ENCODE data around the gene SPRYD7. TPM values are rescaled to one million over a fixed set of nuclear protein-coding genes. Genes with fewer than 3 reads are reported as not detected.

The SPRYD7 gene, protein sequence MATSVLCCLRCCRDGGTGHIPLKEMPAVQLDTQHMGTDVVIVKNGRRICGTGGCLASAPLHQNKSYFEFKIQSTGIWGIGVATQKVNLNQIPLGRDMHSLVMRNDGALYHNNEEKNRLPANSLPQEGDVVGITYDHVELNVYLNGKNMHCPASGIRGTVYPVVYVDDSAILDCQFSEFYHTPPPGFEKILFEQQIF
- total RNA-seq (2016; rRNA removed; fragmentation: Illumina TruSeq; extraction: Trizol) (5.9 and 6.8 TPM in 2 replicates), polyA plus RNA-seq (2011; rRNA removed) (2.2 and 2.7 TPM in 2 replicates), polyA minus RNA-seq (2011; rRNA and poly(A)+ RNA removed; ENCODE audit: low replicate concordance) (0.80 and 0.82 TPM in 2 replicates), Bru-seq, nascent RNA (percentile 55 among the genes with signal in this experiment), BruChase-seq, experiment 1, labeled RNA remaining after a 6-hour chase (percentile 61 among the genes with signal in this experiment), BruChase-seq, experiment 2, labeled RNA remaining after a 2-hour chase (percentile 54 among the genes with signal in this experiment)
- 0.97 and 1.0 TPM in 2 replicates for total RNA-seq (2016; cell fraction: cytosol; rRNA removed; fragmentation: Illumina TruSeq; extraction: Trizol; ENCODE audit: low read depth)
- 5.3 and 8.0 TPM in 2 replicates for total RNA-seq (2016; cell fraction: insoluble cytoplasmic fraction; rRNA removed; fragmentation: Illumina TruSeq; extraction: Trizol)
- total RNA-seq (2016; cell fraction: membrane; rRNA removed; fragmentation: Illumina TruSeq; extraction: Trizol): 2.8 TPM in 2 replicates
- total RNA-seq (2016; cell fraction: nucleus; rRNA removed; fragmentation: Illumina TruSeq; extraction: Trizol): 2.6 and 3.9 TPM in 2 replicates
- polyA plus RNA-seq (2011; cell fraction: cytosol; rRNA removed): 1.2 and 1.7 TPM in 2 replicates
- 1.6 TPM in 2 replicates for polyA plus RNA-seq (2011; cell fraction: nucleus; rRNA removed)
- 4.8 and 6.4 TPM in 2 replicates for polyA plus RNA-seq (2012)
- polyA plus RNA-seq (2016; cell fraction: cytosol; fragmentation: Illumina TruSeq; extraction: Trizol; ENCODE audit: low read depth): 0.95 and 1.1 TPM in 2 replicates
- 11.8 and 13.0 TPM in 2 replicates for polyA plus RNA-seq (2016; cell fraction: insoluble cytoplasmic fraction; fragmentation: Illumina TruSeq; extraction: Trizol; ENCODE audit: low read depth)
- polyA plus RNA-seq (2016; cell fraction: membrane; fragmentation: Illumina TruSeq; extraction: Trizol; ENCODE audit: low read depth): 2.9 and 3.0 TPM in 2 replicates
- polyA plus RNA-seq (2016; cell fraction: nucleus; fragmentation: Illumina TruSeq; extraction: Trizol; ENCODE audit: insufficient read depth, low read depth): 6.9 and 7.1 TPM in 2 replicates
- 1.5 and 1.9 TPM in 2 replicates for polyA minus RNA-seq (2011; cell fraction: cytosol; rRNA and poly(A)+ RNA removed)
- 2.7 and 3.2 TPM in 2 replicates for polyA minus RNA-seq (2011; cell fraction: nucleus; rRNA and poly(A)+ RNA removed)
- long read RNA-seq, experiment 1, transcript SPRYD7-201 (5 exons, 3,053 nt): major isoform, 21 of 25 reads
- long read RNA-seq, experiment 1, partial matches to known transcripts: 0 of 25 reads
- long read RNA-seq, experiment 1, other reads (novel, unspliced or antisense): 1 of 25 reads
- long read RNA-seq, experiment 2, partial matches to known transcripts: 0 of 13 reads
- long read RNA-seq, experiment 2, other reads (novel, unspliced or antisense): 9 of 13 reads

GRCh38 chr13:49936075-49936967 lies at the start of gene SPRYD7:
Gene SPRYD7, minus strand, starts transcription at chr13:49936340. Its CDS starts 105 bp downstream, at chr13:49936235.
- Histone ChIP-seq H3K27me3 (ENCODE audit: control insufficient read depth in 1 of 2, insufficient read depth in 2 of 2, low read length in 2 of 2) (no peaks in the 10 kb centered on the region; a peak in 1 of 5 replicates), H3K9ac (ENCODE audit: insufficient read depth, low read depth, low read length) (peak within 1 kb of the TSS; percentile 75), H3K27ac (ENCODE audit: extremely low read length, insufficient read depth, low read length) (peak within 1 kb of the TSS; percentile 74), H3K4me3 (replicated peaks in 1 of 3; ENCODE audit: insufficient read depth in 1 of 3, low read depth in 2 of 3, low read length in 3 of 3) (peak within 1 kb of the TSS; percentile 81 to 94 (median 88)), H4K20me1 (ENCODE audit: insufficient read depth, low read length) (no peaks in the 10 kb centered on the region), H3K9me3 (ENCODE audit: low read length) (no peaks in the 10 kb centered on the region), H2AFZ (ENCODE audit: low read length) (peak within 1 kb of the TSS; percentile 18), H3K4me2 (ENCODE audit: low read depth, low read length) (peak within 1 kb of the TSS; percentile 95), H3K79me2 (ENCODE audit: insufficient read depth, low read length) (peaks cover 7% of the 10 kb centered on the region), H3K36me3 (replicated peaks in 1 of 2; ENCODE audit: control insufficient read depth in 1 of 2, insufficient read depth in 2 of 2, low read length in 2 of 2) (no peaks in the 10 kb centered on the region), H3K4me1 (ENCODE audit: insufficient read depth, low read length) (peaks cover 41% of the 10 kb centered on the region)
- in situ Hi-C loops (cut with HindIII; ENCODE audit: extremely low pct_ligation_motif_present, low pct_unique_long_range_greater_than_20kb): no loop called here
- WGBS (ENCODE audit: low lambda C conversion rate): 2% methylated on average over 22 of the region's 71 CpGs
- TSS peak; percentile 58 for BruUV-seq (replicated peaks)
- ATAC-seq (peak; percentile 98), DNase-seq (ENCODE audit: low spot score) (peak; percentile 95), FAIRE-seq (peak; percentile 12)
- CTCF ChIA-PET (ENCODE audit: low intra/inter-chr PET ratio, low total read pairs): interaction anchor here (0.9 kb wide), 1 partner anchor 287 kb away, joined by 4 read pairs; no protein-coding TSS in a partner anchor
- intact Hi-C loops (cut with micrococcal nuclease; ENCODE audit: unreplicated experiment): loop anchor here (1.0 to 5.0 kb wide), 3 partner anchors 78 to 188 kb away; partner anchors contain the start of gene KPNA3
- POLR2A ChIA-PET: interaction anchor here (0.7 to 1.5 kb wide), 9 partner anchors 16 to 1517 kb away, joined by 3 to 14 read pairs (median 4); partner anchors contain the start of genes EBPL, INTS6, KPNA3 and TRIM13
- TF ChIP-seq ZFX (CRISPR knock-in tag; IDR thresholded peaks at IDR 0.05; ENCODE audit: low read depth): peak; percentile 91
- TF ChIP-seq TSC22D2 (CRISPR knock-in tag; IDR thresholded peaks at IDR 0.05; ENCODE audit: borderline replicate concordance): no peak
- 0 out of 4 replicates have a peak, but pooled peaks of 1 of the 2 experiments have one; percentile 2 for TF ChIP-seq MAFK (conservative IDR thresholded peaks at IDR 0.05 in 1 of 2, IDR thresholded peaks at IDR 0.05 in 1 of 2; ENCODE audit: low read length in 2 of 2)
- TF ChIP-seq, protein P1, sequence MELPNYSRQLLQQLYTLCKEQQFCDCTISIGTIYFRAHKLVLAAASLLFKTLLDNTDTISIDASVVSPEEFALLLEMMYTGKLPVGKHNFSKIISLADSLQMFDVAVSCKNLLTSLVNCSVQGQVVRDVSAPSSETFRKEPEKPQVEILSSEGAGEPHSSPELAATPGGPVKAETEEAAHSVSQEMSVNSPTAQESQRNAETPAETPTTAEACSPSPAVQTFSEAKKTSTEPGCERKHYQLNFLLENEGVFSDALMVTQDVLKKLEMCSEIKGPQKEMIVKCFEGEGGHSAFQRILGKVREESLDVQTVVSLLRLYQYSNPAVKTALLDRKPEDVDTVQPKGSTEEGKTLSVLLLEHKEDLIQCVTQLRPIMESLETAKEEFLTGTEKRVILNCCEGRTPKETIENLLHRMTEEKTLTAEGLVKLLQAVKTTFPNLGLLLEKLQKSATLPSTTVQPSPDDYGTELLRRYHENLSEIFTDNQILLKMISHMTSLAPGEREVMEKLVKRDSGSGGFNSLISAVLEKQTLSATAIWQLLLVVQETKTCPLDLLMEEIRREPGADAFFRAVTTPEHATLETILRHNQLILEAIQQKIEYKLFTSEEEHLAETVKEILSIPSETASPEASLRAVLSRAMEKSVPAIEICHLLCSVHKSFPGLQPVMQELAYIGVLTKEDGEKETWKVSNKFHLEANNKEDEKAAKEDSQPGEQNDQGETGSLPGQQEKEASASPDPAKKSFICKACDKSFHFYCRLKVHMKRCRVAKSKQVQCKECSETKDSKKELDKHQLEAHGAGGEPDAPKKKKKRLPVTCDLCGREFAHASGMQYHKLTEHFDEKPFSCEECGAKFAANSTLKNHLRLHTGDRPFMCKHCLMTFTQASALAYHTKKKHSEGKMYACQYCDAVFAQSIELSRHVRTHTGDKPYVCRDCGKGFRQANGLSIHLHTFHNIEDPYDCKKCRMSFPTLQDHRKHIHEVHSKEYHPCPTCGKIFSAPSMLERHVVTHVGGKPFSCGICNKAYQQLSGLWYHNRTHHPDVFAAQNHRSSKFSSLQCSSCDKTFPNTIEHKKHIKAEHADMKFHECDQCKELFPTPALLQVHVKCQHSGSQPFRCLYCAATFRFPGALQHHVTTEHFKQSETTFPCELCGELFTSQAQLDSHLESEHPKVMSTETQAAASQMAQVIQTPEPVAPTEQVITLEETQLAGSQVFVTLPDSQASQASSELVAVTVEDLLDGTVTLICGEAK (IDR thresholded peaks at IDR 0.05): no peak
- TF ChIP-seq, protein P1 (CRISPR knock-in tag; IDR thresholded peaks at IDR 0.05): peak; percentile 59; the same call in 1 of the 2 replicates
- no peak for TF ChIP-seq ZNF343 (CRISPR knock-in tag; IDR thresholded peaks at IDR 0.05)
